Choroid plexus epithelial cell (primary cell): ENCODE data around the gene LSMEM2.
"Not testable (repeated sequence)": the region's sequence is repeated elsewhere in the genome, so short reads cannot be mapped to it uniquely, and the experiment has no call there.

ENCODE experiments used
- DNase-seq: peaks from one replicate; pipeline ENCODE4 v3.0.0-alpha.2; 2010; ENCODE audit warnings: low read depth
- H3K4me3 ChIP-seq: 2 replicates; pipeline ENCODE4 v1.5.1; 2011; ENCODE audit warnings: low read depth, mild to moderate bottlenecking, control low read depth, low read length, moderate library complexity
- TF ChIP-seq, protein P1 (sequence below): conservative IDR thresholded peaks from 2 replicates; pipeline ENCODE4 v1.5.1; 2011; ENCODE audit warnings: low read depth, mild to moderate bottlenecking, control low read depth, inconsistent platforms, low read length, moderate library complexity

LSMEM2 gene

DNA sequence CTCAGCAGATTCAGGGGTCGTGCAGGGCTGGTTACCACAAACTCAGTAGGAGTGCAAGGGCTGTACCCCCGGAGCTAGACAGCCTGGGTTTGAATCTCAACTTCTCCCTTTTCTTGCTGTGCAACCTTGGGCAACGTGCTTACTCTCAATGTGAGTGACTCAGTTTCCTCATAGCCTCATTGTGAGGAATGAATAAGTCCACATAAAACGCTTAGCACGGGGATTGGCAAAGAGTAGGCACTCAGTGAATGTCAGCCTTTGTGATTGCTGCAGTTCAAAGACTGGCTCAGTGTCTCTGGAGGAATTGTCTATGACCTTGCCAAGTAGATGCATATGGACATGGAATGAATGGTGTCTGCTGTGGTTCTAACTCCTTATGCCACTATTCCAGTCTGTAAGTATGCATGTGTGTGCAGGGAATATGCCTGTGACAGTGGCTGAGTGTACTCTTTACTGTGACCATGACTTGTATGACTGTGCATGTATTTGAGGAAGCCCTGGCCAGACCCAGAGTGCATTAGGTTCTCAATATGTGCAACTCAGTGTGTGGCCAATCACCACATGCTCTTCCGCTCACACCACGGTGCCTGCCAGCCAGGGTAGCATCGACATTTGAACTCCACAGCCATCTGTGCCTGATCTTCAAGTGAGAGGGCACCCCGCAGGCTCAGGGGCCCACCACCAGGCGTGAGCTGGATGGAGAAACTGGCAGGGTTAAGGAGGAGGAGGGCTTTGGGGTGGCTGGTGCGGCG, 21.2 kb downstream of the LSMEM2 start:
- TF ChIP-seq, protein P1, sequence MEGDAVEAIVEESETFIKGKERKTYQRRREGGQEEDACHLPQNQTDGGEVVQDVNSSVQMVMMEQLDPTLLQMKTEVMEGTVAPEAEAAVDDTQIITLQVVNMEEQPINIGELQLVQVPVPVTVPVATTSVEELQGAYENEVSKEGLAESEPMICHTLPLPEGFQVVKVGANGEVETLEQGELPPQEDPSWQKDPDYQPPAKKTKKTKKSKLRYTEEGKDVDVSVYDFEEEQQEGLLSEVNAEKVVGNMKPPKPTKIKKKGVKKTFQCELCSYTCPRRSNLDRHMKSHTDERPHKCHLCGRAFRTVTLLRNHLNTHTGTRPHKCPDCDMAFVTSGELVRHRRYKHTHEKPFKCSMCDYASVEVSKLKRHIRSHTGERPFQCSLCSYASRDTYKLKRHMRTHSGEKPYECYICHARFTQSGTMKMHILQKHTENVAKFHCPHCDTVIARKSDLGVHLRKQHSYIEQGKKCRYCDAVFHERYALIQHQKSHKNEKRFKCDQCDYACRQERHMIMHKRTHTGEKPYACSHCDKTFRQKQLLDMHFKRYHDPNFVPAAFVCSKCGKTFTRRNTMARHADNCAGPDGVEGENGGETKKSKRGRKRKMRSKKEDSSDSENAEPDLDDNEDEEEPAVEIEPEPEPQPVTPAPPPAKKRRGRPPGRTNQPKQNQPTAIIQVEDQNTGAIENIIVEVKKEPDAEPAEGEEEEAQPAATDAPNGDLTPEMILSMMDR, result no peak
- peak; percentile 35 for DNase-seq
- peak overlapping the region; percentile 55 for H3K4me3 ChIP-seq

DNA sequence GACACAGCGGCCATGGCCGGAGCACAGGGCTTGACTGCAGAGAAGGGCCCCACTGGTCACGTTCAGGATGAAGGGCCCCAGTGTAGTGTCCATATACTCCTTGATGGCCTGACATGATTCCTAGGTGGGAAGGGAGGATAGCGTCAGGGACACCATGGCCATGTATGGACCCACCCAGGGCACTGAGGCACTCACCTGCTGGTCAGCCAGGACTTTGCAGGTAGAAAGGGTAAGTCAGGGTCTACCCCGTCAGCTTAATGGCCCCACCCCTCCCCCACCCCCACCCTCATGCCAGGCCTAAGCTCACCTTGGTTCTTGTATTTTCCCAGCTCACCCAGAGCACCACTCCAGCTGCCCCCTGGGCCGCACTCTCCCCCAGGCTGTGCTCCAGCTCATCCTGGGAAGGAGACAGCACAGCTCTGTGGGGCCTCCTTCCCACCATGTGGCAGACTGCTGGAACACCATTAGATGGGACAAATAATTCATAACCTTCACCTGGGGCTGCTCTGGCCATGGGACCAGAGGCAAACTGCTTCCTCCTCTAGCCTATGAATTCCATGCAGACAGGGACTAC, 21.9 kb downstream of the LSMEM2 start:
- TF ChIP-seq, protein P1, result no peak
- H3K4me3 ChIP-seq, result no peak overlapping the region
- DNase-seq, result no peak

DNA sequence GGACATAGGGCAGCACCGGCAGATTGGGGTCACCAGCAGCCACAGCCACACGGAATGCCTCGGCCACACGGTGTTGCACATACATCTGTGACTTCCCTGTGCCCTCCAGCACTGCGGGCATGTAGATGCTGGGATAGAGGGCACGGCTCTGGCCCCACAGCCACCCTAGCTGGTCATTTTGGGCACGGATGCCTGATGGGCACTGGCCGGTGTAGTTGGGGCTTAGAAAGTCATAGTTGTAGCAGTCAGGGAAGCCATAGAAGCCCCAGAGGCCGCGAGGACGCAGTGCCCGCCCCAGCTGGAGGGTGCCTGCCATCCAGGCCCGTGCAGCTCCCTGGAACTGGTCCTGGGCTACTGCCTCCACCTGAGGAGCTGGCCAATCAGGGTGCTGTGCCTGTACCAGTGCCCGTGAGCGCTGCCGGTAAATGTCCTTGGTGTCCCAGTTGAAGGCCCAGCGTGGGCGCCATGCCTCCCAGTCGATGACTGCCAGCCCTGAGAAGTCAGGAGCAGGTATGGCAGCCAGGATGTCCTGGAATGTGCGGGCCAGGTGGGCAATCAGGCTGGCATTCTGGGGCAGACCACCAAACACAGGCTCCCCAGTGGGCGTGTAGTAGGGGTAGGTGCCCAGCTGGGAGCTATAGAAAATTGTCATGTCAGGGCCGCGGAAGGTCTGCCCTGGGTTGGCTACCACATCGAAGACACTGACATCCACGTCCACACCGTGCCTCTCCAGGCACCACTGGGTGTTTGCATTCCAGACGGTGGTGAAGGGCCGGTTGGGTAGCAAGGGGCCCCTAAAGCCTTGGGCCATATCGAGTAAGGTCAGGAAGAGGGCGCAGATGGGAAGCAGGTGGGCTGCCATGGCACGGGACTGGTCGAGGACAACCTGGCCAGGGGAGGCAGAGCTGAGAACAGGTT, 23.5 kb downstream of the LSMEM2 start:
- TF ChIP-seq, protein P1, result no peak
- no peak overlapping the region for H3K4me3 ChIP-seq
- DNase-seq, result no peak

DNA sequence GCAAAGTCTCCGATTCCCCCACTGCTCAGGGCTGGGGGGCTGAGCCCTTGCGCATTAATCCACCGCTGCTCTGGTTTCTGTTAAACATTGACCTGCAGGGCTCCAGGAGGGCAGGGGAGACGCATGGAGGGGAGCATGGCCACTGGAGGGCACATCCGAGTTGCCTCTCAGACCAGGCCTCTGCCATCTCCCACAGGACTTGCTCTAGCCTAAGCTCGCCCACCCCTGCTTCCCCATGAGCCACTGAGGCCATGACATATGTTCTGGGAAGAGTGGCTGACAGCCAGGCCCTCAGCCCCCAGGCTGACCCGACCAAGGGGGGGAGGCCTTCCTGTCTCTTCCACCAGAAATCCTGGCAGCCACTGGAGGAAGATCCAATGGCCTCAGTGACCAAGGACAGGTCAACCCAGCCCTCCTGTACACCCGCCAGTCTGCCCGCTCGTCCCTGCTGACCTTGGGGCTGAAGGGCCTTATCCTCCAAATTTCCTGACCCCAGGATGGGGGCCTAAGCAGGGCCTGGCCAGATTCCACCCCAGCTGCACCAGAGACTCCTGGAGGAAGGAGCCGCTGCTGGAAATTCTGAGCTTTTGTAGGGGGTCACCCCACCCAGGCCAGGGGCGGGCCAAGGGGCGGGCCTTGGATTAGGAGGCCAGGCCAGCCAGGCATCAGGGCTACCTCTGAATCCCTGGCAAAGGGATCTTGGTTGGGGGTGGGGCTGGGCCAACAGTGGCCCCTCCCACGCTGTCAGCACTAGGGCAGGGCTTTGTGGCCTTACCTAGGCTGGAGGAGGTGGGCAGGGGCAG, 24.3 kb downstream of the LSMEM2 start, which contains the start of gene HYAL1:
TSS of gene HYAL1 (minus strand) at position 562 of the 803 bp plus-strand sequence. CDS start 618 bp downstream, outside the sequence.
- no peak for DNase-seq
- TF ChIP-seq, protein P1, result peak; percentile 5
- no peak within 1 kb of the TSS for H3K4me3 ChIP-seq

DNA sequence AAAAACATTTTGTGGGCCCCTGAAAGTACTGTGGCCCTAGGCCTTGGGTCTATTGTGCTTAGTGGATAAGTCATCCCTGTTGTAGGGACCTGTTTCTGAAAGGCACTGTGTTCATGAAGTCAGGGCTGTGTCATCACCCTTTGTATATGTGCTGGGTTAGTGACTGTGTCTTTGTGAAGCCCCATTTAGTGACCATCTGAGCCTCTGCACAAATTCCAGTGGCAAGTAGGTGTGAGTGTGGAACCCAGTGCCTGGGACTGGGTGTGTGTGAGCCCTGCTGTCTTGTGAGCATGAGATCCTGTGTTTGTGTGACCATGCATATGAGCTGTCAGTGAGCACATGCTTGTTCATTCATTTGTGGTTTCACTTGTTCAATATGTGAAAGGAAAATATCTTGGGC, 25.7 kb downstream of the LSMEM2 start:
- no peak for DNase-seq
- H3K4me3 ChIP-seq, result no peak overlapping the region
- TF ChIP-seq, protein P1, result no peak

DNA sequence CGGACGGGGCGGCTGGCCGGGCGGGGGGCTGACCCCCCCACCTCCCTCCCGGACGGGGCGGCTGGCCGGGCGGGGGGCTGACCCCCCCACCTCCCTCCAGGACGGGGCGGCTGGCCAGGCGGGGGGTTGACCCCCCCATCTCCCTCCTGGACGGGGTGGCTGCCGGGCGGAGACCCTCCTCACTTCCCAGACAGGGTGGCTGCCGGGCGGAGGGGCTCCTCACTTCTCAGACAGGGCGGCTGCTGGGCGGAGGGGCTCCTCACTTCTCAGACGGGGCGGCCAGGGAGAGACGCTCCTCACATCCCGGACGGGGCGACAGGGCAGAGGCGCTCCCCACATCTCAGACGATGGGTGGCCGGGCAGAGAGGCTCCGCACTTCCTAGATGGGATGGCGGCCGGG, 33.2 kb downstream of the LSMEM2 start:
- not testable (repeated sequence) for H3K4me3 ChIP-seq, DNase-seq
